Stimulated activated CD8-positive, alpha-beta memory T cell treated with anti-CD3 and anti-CD28 coated beads, Interleukin-4, amount 100 ng/mL, for 1 hour (primary cell): ENCODE results near the gene KMT2D.
A peak's percentile ranks its signal among the peaks of the same experiment; 100 is the strongest.

Experiments used
- DNase-seq, 2 donors: peaks; one replicate each; pipeline ENCODE4 v3.0.0-alpha.2; 2020; ENCODE audit warnings: low read depth in 2 of 2, low spot score in 1 of 2

The KMT2D gene, protein sequence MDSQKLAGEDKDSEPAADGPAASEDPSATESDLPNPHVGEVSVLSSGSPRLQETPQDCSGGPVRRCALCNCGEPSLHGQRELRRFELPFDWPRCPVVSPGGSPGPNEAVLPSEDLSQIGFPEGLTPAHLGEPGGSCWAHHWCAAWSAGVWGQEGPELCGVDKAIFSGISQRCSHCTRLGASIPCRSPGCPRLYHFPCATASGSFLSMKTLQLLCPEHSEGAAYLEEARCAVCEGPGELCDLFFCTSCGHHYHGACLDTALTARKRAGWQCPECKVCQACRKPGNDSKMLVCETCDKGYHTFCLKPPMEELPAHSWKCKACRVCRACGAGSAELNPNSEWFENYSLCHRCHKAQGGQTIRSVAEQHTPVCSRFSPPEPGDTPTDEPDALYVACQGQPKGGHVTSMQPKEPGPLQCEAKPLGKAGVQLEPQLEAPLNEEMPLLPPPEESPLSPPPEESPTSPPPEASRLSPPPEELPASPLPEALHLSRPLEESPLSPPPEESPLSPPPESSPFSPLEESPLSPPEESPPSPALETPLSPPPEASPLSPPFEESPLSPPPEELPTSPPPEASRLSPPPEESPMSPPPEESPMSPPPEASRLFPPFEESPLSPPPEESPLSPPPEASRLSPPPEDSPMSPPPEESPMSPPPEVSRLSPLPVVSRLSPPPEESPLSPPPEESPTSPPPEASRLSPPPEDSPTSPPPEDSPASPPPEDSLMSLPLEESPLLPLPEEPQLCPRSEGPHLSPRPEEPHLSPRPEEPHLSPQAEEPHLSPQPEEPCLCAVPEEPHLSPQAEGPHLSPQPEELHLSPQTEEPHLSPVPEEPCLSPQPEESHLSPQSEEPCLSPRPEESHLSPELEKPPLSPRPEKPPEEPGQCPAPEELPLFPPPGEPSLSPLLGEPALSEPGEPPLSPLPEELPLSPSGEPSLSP (N-terminal part only)

DNA sequence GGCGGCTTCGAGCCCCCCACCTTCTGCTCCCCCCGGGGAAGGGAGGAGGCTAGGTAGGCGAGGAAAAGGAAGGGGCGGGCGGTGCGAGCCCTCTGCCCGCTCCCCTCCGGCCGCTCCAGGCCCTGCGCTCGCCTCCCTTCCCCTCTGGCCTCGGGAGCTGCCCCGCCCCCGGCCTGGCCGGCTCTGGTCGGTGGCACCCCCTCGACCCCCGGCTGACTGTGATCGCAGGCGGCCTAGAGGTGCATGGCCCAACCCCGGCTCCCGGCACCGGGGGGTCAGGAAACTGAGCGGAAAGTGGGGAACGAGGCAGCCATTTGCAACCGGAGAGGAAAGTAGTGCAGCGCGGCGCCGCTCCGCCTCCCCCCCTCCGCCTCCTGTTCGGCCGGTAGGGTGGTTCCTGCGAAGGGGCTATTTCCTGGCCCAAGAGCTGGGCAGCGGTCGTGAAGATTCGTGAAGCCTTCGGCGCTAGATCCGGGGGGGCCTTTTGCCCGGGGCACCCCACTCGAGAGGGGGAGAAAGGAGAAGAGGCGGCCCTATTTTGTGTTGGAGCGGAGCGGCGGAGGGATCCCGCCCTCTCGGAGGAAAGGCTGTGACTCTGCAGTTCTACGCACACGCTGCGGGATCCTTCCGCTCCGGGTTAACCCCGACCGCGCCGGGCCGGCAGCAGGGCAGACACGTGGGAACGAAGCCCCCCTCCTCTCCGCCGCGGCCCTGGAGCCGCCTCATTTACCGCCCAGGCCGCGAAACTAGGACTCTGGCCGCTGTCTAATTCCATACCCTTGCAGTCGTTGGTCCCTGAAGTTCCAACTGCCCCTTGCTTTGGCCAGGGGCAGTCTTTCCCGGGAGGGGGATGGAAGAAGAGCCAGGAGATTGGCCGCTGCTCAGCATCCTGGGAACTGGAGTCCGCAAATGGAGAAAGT is at the start of gene KMT2D:
TSS of gene KMT2D (minus strand) at position 558 of the 920 bp plus-strand sequence. CDS start 5,470 bp downstream, outside the sequence.
- peak; percentile 71 to 75 for DNase-seq

DNA sequence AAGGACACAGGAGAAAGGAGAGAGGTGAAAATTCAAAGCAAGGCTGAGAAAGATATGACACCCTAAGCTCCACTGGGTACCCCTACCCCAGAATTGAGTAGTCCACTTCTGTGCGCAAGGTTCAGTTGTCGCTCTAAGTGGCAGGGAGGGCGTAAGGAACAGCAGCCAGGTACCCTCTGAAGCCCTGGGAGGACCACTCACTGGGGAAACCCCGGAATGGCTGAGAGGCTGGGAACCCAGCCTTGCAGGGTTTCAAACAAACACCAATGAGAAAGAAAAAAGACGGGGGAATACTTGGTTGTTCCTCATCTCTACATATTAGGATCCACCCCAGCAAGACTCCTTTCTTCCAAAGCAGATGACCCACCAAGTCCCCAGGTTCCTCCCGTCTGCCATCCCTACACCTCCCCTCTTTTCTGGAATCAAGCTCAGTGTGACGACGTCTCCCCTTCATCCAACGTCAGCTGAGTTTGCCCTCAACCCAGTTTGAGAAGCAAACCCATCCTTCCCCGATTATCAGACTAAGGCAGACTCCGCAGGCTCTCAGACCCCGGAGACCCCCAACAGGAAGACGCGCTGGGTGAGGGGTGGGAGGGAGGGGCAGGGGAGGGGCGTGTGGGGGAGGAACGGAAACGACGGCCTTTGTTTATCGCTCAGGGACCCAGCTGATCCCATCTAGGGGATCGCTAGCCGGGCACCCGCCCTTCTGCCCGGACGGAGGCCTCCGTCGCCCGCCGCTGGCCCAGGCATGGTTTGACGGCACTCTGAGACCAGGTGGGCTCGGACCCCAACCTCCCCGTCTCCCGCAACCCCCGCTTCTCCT is 49.3 kb upstream of the KMT2D start:
- no peak for DNase-seq

DNA sequence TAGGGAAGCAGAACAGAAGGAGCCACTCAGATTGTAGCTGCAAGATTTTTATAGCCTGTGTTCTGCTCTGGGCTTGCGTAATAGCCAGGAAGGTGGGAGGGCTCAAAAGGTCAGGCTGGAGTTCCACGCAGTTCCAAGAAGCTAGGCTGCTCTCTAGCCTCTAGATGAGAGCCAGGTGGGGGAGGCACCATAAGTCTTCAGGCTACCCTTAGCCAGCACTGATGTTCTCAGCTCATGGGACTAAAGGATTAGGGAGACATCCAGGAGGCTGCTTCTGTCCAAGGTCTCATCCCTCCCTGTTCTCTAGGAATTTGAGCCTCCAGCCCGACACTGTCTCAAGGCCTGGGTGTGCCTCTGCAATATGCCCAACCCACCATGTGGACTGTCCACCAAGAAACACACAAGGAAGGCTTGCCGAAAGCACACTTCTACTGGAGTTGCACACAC is 48.4 kb upstream of the KMT2D start:
- DNase-seq: no peak

GRCh38 chr12:49105504-49106084 is 45.0 kb upstream of the KMT2D start:
- DNase-seq: no peak

DNA sequence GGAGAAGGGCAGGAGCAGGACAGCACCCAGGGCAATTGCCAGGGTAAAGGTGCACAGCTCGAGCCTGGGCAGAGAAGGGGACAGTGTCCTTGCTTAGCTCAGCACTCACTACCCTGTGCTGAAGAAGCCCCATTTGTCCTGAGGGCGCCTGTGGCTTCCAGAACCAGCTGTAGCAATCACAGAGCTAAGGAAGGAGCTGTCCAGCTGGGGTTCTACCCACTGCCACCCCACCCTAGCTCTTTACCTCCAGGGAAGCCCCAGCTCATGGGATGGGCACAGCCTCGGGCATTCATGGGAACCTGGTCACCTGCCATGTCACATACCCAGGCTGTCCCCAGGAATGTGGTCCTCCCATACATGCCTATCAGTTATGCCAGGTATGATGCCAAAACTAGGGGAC is 44.2 kb upstream of the KMT2D start:
- DNase-seq: no peak

DNA sequence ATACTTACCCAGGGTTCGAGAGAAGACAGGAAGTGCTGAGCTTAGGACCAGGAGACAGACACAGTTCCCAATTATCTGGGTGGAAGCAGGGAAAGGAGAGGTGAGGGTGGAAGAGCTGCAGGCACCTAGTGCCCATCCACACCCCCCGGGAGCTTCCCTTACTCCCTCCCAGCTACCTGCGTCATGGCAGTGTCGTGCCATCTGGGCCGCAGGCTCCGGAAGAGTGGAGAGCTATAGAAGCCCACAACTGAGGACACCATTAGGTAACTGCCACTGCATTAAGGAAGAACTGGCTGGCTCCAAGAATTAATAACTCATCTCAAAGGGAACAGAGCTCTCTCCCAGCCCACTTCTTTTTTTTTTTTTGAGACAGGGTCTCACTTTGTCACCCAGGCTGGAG is 39.8 kb upstream of the KMT2D start:
- no peak for DNase-seq

- no peak for DNase-seq
Observed at GRCh38 chr12:49098703-49099102, 38.1 kb upstream of the KMT2D start.

- DNase-seq: peak in 1 of 2 donors; percentile 44
Observed at GRCh38 chr12:49098035-49098451, 37.4 kb upstream of the KMT2D start.

GRCh38 chr12:49097381-49097780 is 36.8 kb upstream of the KMT2D start:
- DNase-seq: no peak

DNA sequence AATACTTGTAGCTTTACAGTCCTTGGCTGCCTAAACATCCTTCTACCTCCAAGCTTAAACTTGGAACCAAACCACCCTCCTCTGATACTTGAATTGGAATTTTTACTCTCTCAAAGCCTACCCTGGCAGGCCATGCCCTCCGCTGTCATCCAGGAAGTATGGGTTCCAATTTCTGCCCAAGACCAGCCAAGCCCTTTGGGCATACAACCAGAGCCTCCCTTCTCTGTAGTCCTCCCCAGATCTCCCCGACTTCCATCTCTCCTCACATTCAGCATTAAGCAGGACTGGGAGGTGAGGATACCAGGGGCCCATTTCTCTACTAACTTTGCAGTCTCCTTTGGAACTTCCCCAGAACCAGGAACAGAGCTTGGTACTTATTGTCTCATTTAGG is 34.4 kb upstream of the KMT2D start:
- DNase-seq: no peak

DNA sequence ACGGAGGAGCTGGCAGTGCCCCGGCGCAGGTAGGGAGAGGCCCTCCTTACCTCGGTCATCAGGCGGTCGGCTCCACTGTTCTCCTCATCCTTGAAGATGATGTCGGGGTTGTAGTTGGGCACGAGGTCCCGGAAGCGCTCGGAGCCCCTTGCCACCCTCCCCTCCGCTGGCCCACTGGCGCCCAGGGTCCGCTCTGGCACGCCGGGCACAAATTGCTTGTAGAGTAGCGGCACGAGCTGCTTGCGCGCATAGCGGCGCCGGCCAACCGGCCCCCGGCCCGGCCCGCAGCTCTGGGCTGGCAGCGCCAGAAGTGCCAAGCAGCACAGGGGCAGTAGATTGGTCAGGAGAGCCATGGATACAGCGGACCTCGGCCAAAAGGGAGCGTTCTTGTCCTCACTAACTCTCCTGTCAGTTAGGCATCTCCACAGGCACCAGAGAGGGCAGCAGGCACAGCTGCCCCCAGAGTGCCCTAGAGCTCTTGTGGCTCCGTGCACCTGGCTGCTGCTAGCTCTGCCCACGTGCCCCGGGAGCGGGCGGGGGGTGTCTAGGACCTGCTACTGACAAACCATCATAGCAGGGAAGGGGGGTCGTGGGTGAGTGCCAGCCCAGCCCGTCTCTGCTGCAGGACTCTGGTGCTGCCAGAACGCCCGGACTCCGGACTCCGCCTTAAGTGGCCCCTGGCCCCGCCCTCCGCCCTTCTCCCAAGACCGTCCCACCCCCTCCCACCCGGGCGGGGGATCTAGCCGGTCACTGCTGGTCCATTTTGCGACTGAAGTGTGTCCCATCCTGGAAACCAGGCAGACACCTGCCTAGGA is 33.8 kb upstream of the KMT2D start, which contains the start of gene DHH:
TSS of gene DHH (minus strand) at position 642 of the 815 bp plus-strand sequence. CDS start at position 353, 289 bp downstream.
- DNase-seq: no peak

DNA sequence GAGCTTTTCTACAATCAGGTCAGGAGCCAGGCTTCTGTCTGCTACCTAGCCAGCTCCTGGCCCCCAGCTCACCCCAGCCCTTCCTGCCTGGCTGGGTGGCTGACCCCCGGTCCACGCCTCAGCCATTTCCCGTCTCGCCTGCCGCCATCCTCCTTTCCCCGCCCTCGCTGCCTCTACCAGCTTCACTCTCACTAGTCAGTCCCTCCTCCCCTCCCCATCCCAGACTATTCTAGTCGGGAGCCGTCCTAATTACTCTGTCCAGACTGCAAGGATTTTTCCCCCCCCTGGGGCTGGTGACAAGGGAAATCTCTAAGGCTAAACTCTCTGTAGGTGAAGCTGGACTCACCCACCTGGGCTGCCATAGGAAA is 33.2 kb upstream of the KMT2D start:
- DNase-seq: no peak

GRCh38 chr12:49092816-49093406 is 32.3 kb upstream of the KMT2D start:
- DNase-seq: no peak

DNA sequence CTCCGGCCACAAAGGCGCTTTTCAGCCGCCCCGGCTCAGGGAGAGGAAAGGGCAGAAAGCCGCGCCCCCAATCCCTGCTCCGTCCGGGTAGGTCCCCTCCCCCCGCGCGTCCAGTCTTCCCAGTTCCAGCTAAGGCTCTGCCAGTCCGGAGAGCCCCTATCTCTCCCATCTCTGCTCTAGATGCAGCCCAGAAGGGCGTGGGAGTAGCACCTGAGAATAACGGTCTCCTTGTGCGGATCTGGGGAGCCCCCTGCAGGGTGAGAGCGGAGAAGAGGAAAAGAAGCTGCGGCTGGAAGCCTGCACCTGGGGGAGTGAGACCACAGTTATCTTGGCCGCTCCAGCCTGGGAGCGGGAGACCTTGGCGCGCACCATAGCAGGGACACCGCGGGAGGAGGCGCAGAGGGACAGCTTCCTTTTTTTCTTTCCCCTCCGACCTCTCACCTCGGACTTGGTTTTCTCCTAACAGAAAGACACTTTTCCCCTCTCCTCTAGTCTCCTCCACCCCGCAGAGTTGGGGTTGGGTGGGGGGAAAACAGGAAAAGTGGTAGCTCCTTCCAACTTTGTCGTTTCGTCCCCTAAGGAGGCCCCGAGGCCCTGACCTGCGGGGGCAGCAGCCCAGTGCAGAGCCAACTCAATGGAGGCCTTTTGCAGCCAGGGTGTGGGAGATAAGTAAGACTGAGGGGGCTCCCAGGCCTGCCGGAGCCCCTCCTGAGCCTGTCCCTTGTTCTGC is 31.7 kb upstream of the KMT2D start:
- peak in 1 of 2 donors; percentile 16 for DNase-seq

DNA sequence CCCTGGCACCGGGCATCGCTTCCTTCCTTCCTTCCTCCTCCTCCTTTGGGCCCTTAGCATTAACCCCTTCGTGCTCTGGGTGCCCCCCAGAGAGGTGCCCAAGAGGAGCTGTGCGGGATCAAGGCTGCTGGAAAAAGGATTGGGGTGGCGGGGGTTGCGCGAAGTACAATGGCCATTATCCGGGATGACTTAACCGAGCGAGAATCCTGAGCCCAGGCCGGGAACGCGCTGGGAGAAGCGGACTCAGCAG is 31.2 kb upstream of the KMT2D start:
- no peak for DNase-seq

DNA sequence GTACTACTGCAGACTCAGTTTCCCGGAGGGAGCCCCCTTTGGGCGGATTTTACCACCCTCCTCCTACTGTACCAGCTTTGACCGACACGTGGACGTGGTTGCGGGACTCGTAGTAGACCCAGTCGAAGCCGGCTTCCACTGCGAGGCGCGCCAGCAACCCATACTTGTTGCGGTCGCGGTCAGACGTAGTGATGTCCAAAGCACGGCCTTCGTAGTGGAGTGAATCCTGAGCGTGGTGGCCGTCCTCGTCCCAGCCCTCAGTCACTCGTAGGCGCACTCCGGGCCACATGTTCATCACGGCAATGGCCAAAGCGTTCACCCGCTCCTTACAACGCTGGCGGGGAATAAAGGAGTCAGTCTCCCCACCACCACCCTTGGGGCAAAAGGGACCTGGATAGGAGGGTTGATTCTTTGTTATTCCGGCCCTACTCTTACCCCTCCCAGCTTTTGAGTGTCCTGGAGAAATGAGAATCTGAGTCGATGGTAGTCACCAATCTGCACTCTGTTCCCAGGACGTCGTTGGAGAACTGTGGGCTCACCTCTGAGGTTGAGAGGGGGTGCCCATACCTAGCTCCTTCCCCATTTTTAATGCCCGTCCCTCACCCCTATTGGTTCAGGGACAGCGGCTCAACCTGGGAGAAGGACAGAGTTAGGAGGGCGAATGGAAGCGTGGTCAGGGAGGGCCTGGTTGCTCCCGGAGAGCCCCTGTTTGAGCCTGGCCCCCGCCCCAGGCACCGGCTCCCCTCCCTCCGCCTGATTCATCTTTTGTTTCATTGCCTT is 30.7 kb upstream of the KMT2D start:
- DNase-seq: no peak
